GM12874 (cell line): Measurements from ENCODE around the gene CSPG4.
A peak's percentile ranks its signal among the peaks of the same experiment; 100 is the strongest.

Experiments used
- TF ChIP-seq, protein P1 (sequence below): IDR thresholded peaks from 2 replicates; pipeline ENCODE4 v1.5.1; 2011; ENCODE audit warnings: low read depth, mild to moderate bottlenecking, control low read depth, low read length, moderate library complexity; ENCODE audit not compliant: insufficient read depth

The CSPG4 gene

DNA sequence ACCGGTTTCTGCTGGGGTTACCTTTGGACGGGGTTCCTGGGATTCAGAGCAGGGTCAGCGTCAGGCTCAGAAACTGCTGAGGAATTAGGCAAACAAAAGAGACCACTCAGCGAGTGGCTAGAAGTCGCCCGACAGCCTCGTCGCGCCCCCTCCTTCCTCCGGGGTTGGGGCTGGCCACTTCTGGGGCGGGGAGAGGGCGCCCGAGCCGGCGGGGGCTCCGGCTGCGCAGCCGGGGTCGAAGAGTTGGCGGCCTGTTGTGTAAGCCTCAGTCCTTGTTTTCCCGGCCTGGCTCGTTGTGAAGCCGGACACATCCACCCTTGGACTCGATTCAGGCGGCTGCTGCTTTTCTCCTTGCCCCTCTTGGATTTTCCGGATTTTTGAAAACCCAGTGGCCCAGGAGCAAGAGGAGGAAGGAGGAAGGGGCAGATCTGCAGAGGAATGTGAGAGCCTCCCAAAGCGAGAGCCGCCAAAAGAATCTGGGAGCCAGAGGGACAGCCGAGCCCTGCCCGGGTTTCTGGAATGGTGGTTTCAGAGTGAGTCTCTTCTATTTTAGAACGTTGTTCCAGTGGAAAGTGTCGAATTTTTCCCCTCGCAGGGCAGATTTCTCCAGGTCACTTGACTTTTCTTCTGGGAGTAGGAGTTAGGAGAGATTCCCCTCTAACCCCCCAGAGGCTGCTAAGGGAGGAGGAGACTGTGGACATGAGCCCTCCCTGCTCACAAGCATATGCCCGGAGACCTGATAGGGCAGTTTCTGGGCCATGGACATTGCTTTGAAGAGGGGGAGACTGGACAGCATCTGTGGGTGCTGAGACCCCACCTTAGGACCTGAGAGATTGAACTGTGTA lies 64.3 kb downstream of the CSPG4 start:
- TF ChIP-seq, protein P1, sequence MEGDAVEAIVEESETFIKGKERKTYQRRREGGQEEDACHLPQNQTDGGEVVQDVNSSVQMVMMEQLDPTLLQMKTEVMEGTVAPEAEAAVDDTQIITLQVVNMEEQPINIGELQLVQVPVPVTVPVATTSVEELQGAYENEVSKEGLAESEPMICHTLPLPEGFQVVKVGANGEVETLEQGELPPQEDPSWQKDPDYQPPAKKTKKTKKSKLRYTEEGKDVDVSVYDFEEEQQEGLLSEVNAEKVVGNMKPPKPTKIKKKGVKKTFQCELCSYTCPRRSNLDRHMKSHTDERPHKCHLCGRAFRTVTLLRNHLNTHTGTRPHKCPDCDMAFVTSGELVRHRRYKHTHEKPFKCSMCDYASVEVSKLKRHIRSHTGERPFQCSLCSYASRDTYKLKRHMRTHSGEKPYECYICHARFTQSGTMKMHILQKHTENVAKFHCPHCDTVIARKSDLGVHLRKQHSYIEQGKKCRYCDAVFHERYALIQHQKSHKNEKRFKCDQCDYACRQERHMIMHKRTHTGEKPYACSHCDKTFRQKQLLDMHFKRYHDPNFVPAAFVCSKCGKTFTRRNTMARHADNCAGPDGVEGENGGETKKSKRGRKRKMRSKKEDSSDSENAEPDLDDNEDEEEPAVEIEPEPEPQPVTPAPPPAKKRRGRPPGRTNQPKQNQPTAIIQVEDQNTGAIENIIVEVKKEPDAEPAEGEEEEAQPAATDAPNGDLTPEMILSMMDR, result no peak

DNA sequence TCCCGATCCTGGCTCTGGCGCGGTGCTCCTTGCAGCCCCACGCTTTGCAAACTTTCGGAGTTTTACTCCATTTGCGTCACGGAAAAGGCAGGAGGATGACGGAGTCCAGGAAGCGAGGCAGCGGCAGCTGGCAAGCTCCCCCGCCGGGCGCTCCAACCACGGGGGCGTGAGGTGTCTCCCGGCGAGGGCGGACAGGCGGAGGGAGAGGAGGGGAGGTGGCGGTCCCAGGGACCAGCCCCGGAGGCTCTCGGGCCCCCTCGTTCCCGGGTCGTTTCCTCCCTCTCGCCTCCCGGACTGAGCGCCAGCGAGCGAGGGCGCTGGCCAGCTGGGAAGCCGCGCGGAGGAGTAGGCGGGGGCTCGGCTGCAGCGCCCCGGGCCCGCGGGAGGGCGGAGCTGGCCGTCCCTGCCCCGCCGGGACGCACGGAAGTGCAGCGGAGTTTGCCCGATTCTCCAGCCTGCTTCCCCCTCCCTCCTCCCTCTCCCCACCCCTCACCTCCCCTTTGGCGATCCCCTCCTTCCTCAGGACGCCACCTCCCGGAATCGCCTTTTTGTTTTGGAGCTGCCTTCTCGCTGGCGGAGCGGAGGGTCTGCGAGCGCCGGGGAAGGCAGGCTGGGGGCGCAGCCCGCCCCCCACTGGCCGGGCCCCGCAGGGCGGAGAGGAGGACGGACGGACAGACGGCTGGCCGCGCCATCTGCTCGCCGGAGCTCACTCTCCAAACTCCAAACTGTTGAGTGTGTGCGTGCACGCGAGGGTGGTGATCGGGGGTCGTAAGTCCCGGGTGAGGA lies 65.1 kb downstream of the CSPG4 start, which contains the start of gene SNX33:
Gene SNX33 (plus strand): TSS at position 543 of the 786 bp plus-strand sequence. CDS start 1,191 bp downstream, outside the sequence.
- TF ChIP-seq, protein P1, result peak; percentile 76

DNA sequence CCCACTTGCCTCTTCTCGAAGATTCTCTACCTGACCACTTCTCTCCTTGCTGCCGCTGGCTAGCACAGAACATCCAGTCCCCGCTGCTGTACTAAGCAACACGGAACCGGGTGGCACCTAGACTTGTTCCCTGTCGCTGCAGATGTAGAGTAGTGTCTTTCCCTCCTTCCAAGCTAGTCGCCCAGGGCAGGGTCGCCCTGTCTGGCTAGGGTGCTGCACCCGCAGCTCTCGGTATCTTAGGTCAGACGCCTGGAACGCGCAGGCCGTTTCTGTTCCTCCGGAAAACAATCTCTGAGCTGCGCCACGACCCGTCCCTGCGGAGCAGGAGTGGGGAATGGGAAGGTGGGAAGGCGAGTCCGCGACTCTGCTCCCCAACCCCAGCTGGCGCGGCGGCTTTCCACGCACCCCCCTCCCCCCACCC lies 65.7 kb downstream of the CSPG4 start:
- TF ChIP-seq, protein P1, result no peak

DNA sequence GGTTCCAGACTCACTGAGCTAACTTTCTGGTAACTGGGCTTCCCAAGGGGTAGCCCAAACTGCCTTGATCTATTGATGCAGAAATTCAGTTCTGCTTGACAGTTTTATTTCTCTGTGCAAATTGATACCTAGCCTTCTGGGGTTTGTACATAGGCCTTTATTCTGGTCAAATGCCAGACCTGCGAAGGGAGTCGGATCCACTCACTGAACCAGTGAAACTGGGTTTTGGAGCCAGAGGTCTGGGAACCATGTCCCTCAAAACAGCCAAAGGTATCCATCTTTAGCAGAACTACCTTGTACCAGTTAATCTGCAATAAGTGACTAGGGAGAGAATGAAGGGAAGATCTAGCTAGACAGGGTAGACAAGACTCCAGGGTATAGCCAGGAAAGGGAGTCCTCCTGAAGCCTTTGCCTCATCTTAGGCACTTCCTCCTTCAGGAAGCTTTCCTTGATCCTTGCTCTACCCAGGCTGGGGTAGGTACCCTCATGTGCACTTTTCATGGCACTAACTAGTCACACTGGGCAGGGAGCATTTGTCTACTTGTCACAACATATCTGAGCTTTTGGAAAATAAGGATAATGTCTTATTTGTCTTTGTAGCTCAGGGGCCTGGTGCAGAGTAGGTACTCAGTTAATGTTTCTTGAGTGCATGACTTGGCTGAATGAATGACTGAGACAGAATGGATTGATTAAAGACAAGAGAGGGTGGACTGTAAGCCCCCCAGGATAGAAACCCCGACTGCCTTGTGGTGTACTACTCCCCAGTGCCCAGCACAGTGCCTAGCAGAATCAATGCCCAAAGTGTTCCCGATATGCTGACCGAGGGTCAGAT lies 66.3 kb downstream of the CSPG4 start:
- TF ChIP-seq, protein P1, result no peak

DNA sequence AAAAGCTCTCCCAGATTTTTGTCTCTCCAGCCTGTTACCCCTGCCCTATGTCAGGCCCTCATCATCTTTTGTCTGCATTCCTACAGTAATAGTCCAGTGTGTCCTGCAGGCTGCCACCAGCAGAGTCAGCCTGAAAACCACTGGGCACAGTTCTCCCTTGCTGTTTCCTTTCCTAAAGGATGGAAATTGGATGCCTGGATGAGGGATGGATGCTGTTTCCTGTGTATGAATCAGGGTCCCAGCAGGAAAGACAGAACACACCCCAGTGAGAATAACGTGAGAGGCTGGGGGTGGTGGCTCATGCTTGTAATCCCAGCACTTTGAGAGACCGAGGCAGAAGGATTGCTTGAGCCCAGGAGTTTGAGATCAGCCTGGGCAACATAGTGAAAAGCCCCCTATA lies 68.3 kb downstream of the CSPG4 start:
- TF ChIP-seq, protein P1, result no peak

DNA sequence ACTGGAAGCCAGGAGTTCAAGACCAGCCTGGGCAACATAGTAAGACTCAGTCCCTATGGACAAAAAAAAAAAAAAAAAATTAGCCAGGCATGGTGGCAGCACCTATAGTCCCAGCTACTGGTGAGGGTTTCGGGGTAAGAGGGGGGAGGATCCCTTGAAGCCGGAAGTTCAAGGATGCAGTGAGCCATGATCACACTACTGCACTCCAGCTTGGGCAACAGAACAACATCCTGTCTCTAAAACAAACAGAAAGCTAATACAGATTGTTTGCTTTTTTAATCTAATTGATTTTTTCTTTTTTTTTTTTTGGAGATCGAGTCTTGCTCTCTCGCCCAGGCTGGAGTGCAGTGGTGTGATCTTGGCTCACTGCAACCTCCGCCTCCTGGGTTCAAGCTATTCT lies 71.0 kb downstream of the CSPG4 start:
- TF ChIP-seq, protein P1, result no peak

DNA sequence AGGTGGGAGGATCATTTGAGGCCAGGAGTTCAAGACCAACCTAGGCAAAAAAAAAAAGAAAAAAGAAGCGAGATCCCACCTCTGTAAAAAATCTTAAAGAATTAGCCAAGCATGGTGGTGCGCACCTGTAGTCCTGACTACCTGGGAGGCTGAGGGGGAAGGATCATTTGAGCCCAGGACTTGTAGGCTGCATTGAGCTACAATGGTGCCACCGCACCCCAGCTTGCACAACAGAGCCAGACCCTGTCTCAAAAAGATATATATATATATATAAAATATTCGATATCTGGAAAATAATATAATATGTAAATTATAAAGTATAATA lies 71.5 kb downstream of the CSPG4 start:
- TF ChIP-seq, protein P1, result no peak
